IPS DF 4.7 (cell line): Measurements from ENCODE around the gene NEU3.
"Not testable (repeated sequence)": the region's sequence is repeated elsewhere in the genome, so short reads cannot be mapped to it uniquely, and the experiment has no call there.

Source experiments
- DNase-seq: peaks from one replicate; pipeline ENCODE4 v3.0.0-alpha.2; 2013; ENCODE audit warnings: low spot score; ENCODE audit errors: extremely low read depth

The NEU3 gene

DNA sequence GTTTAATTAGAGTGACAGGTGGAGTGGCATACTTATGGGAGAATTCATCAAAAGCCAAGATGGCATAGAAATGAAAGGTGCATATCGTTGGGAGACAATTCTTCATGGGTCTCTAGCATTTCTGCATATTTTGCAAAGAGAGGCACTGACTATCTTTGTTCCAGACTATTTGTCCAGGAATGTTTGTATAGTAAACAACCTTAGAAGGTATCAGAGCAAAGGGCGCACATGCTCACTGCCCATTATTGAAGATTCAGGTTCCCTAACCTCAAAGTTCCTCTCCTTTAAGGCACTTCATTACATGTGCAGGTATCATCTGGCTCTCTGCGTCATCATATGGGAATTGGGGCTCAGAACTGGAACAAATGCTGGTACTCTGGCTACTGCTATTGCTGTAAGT, 4.7 kb upstream of the NEU3 start:
- DNase-seq = no peak

DNA sequence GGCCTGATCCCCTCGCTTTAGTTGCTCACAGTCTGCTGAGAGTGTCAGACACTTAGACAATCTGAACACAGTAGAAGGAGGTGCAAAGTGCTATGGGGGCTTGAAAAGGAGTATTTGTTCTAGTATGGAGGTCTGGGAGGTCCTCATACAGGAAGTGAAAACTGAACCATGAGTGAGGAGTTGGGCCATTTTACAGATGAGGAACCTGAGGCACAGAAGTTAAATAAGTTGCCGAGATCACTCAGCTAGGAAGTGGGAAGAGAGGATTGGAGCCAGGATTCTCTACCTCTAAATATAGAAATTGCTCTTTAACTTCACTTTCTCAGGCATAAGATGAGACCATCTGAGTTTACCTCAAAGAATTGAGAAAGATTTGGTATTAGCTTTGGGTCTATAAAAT, 4.0 kb upstream of the NEU3 start:
- no peak for DNase-seq

DNA sequence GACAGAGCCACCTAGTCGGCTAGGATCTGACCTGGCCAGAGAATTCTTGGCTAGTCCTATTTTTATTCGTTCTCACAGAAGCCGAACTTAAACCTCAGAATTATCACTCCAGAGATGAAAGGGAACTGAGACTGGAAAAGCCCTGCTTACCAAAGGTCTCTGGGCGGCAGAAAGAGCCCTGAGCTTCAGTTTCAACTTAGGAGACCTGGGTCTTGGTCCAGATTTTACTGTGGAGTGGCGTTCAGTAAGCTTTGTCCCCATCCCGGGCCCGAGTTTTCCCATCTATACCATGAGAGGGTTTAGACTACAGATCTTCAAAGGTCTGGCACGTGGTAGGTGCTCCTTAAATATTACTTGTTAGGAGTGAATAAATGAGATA, 516 bp downstream of the NEU3 start:
- DNase-seq = no peak

DNA sequence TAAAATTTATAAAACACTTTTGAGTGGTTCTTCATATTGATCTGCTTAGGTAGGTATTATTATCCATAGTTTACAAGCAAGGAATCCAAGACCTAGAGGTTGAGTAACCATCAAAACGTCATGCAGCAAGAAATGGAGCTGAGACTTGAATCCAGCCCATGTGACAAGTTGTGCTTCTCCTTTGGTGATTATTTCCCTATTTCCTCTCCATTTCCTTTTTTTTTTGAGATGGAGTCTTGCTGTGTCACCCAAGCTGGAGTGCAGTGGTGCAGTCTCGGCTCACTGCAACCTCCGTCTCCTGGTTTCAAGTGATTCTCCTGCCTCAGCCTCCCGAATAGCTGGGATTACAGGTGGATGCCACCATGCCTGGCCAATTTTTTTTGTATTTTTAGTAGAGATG, 1.4 kb downstream of the NEU3 start:
- DNase-seq = not testable (repeated sequence)

DNA sequence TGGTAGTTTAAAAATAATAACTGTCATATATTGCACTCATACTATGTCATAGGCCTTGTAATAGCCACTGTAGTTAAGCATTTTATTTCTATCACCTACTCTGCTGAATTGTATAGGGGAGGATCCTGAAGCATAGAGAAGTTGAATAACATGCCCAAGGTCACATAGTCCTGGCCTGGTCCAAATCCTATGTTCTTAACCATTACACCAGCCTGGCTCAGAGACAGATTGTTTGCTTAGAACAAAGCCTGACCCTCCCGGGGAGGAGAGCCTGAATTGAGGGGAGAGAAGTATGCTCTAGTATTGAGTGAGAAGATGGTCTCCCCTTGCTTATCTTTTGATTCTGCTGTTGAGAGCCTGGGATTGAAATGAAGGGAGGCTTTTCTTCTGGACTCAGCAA, 2.2 kb downstream of the NEU3 start:
- no peak for DNase-seq

DNA sequence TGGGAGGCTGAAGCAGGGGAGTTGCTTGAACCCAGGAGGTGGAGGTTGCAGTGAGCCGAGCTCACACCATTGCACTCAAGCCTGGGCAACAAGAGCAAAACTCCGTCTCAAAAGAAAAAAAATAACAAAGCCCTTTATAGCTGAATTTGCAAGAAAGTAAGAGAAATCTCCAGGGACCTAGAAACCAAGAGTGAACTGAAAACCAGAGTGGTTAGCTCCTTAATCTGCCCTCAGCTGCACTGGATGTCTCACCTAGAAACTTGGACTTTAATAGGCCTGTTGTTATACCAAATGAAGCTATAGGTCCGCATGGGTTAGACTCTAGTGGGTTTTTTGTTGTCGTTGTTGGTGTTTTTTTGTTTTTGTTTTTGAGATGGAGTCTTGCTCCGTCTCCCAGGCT, 4.1 kb downstream of the NEU3 start:
- no peak for DNase-seq

DNA sequence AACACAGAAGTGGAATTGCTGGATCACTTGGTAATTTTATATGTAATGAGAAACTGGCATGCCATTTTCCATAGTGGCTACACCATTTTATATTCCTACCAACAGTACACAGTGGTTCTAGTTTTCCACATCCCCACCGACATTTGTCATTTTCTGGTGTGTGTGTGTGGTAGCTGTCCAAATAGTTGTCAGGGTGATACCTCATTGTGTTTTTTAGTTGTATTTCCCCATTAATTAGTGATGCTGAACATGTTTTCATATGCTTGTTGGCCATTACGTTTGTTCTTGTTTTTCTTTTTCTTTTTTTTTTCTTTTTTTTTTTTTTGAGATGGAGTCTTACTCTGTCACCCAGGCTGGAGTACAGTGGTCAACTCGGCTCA, 12.2 kb downstream of the NEU3 start:
- no peak for DNase-seq

DNA sequence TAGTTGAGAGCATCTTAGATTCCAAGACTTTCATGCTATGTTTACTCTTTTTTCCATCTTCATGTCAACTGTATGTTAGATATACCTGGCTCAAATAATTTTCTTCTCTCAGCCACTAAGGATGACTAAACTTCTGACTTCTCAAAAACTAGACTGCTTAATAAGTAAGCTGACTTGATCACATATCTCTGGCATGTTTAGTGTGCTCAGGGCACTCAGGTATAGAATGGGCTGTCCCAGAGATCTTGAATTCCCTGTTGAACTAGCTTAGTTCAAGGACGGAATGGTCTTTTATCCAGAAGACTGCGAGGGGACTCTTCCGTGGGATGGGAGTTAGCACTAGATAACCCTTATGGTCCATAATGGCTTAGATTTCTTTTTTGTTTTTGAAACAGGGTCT, 13.0 kb downstream of the NEU3 start:
- DNase-seq = no peak

DNA sequence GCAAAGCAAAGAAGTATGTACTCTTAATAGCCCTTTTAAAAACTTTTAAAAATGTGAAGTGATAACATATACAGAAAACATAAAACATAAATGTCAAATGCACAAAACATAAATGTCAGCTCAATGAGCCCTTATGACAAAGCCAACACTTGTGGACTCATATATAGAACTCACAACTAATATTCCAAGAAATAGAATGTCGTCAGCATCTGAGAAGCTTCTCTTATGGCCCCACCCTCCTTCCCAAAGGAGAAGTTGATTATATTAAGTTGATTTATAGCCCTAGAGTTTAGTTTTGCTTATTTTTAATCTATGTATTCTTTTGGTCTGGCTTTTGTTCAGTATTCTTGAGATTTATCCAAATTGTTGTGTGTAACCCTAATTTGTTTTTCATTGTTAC, 13.8 kb downstream of the NEU3 start:
- DNase-seq = no peak

DNA sequence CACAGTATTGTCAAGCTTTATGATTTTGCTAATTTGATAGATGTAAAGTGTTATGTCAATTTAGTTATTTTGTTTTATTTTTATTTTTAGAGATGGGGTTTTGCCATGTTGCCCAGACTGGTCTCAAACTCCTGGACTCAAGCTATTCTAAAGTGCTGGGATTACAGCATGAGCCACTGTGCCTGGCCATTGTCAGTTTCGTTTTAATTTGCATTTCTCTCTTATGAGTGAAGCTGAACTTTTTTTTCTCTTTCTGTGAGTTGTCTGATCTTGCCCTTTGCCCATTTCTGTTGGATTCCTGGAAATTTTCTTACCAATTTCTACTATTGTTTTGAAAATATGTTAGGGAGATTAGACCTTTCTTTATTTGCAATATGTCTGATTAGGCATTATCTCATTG, 15.5 kb downstream of the NEU3 start:
- DNase-seq = no peak

DNA sequence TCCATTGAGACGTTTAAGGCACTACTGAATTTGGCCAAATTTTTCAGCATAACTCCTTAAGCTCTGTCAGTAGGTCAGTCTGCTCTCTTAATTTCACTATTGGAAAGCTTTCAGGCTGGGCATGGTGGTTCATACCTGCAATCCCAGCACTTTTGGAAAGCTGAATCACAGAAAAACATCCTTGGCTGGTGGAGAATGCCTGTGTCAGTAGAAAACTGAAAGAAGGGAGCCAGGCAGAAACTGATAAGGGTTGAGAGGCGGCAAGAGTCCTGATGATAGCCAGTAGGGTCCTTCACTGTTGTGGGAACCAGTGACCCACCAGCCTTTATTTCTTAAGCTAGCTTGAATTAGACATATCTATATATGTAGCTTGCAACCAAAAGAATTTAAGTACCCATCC, 22.6 kb downstream of the NEU3 start:
- DNase-seq = no peak

DNA sequence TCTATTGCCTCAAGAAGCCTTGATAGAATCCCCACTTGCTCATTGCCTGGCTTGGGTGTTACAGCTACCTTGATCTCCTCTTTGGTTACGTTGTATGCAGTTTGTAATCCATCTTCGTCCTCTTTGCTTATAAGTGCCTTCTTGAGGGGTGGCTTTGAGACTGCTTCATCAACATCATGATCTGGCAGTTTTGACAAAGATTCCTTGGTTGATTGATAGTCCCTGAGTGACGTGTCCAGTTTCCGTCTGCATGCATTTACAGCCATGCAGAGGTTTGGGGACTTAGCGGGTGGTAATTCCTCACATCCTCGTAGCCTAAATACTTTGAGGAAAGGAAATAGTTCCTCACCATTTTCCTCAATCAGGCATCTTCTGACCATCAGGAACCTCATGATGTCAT, 23.1 kb downstream of the NEU3 start:
- DNase-seq = no peak

DNA sequence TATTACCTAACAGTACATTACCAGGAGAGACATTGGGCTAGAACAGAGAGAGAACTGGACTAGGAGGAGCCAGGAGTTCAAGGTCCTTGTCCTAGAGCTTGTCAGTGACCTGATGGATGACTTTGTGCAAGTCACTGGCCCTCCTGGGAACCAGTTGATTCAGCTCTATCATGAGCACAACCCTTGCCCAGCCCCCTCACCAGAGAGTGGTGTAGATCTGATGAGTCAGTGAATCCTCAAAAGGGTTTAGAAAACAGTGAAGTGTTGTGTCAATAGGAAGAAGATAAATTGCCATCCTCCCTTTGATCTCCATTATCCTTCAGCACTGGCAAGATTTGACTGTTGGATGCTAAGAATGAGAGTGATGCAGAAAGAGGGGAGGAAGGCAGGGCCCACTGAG, 24.3 kb downstream of the NEU3 start:
- no peak for DNase-seq

DNA sequence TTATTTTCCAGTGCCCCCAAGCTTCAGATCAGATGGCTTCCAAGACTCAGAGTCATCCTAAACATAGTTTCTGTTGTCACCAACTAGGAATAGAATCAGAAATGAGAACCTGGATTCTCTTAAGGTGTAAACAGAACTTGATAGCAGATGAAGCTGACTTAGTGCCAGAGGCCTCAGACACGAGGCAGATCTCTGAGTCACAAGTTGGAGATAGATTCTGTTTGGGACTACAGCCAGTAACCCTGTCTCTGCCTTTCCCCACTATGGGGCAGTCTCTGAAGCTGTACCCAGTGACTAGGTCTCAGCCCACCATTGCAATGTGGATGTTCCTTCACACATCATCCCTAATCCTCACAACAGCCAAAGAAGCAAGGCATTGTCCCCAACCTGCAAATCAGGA, 25.4 kb downstream of the NEU3 start:
- no peak for DNase-seq

DNA sequence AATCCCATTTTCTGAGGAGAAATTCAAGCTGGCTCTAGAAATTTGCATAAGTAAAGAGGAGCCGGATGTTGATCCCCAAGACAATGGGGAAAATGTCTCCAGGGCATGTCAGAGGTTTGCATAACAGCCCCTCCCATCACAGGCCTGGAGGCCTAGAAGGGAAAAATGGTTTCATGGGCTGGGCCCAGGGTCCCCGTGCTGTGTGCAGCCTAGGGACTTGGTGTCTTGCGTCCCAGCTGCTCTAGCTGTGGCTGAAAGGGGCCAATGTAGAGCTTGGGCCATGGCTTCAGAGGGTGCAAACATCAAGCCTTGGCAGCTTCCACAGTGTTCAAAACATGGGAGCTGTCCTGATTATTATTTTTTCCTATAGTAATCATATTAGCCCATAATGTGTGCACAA, 30.5 kb downstream of the NEU3 start:
- not testable (repeated sequence) for DNase-seq

DNA sequence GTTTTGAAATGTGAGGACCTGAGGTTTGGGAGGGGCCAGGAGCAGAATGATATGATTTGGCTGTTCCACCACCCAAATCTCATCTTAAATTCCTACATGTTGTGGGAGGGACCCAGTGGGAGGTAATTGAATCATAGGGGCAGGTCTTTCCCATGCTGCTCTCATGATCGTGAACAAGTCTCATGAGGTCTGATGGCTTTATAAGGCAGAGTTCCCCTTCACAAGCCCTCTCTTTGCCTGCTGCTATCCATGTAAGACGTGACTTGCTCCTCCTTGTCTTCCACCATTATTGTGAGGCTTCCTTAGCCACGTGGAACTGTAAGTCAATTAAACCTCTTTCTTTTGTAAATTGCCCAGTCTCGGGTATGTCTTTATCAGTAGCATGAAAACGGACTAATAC, 31.6 kb downstream of the NEU3 start:
- not testable (repeated sequence) for DNase-seq

DNA sequence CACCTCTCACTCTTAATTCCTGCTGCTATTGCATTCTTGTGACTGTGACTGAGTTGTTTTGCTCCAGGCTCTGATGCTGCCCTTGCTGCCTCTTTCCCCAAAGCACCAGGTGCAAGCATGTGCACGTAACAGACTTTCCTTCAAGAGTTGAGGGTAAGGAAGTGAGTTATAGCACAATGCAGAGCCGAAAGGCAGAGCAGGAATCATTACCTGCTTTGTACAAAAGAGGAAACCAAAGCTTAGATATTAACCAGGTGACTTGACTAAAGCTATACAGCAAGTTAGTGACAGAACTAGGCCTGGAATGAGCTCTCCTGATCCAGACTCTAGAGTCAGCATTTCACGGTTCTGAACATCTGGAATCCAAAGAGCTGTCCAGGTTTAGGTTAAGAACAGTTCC, 33.6 kb downstream of the NEU3 start:
- DNase-seq = no peak

DNA sequence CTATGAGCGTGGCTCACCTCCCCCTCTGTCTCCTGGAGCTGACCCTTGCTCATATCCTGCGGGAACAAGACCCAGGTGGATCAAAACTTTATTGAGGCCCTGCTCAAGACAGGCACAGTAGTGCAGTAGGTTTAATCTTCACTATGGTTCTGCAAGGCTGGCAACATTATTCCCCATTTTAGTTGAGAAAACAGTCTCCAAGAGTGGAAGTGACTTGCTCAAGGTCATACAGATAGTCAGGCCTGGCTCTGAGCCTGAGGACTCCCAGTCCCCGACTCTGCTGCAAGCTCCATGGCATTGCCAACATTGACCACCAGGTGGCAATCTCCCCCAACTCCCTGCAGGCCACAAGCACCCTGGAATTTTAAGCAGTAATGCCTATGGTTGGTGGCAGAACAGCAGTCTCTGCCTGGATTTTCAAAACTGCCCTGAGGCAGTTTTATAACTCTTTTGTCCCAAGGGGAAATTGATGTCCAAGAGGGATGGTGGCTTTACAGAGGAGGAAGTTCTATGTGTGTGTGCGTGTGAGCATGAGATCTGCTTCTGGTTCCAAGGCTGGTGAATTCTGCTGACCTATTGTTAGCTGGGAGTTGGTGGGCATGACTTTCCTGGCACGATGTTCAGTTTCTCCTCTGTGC, 34.1 kb downstream of the NEU3 start:
- peak; percentile 76 for DNase-seq

DNA sequence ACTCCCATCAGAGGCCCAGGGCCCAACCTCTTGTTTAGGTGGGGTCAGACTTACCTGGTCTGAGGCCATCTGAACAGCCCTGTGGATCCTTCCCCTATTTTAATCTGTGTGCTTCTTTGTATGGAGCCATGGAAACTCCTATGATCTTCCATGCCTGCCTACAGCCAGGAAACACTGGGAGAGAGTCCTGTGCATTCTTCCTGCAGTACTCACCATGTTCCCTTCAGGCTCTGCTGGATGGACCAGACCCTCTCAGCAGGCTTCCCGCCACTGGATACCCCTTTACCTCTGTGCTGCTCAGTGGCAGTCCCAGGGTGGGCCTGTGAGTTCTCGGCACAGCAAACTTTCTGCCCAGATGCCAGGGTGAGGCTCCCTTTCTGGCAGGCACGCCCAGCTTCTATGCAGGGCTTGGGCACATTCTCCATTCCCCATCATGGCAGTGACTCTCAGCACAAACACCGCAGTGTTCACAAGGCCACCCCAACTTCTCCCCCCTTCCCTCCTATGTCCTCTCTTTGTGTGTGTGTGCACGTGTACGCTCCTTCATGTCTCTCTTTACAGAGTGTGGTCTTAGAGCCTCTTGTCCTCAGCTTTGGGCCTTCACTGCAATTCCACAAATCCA, 34.8 kb downstream of the NEU3 start:
- no peak for DNase-seq

DNA sequence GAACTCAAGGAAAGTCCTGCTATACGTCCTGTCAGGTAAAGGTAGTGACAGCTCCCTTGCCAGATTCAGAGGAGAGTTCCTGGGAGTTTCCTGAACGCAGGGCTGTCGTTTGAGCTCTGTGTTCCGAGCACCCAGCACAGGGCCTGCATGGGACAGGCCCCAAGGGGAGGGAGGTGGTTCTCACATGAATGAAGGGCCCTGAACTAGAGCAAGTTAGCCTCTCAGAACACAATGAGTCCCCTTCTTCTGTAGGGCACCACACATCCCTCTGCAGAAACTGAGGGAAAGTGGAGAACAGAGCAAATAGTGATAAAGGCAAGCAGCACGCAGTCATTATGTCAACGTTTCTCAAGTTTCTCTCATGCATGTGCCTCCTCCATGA, 35.3 kb downstream of the NEU3 start:
- DNase-seq = no peak

DNA sequence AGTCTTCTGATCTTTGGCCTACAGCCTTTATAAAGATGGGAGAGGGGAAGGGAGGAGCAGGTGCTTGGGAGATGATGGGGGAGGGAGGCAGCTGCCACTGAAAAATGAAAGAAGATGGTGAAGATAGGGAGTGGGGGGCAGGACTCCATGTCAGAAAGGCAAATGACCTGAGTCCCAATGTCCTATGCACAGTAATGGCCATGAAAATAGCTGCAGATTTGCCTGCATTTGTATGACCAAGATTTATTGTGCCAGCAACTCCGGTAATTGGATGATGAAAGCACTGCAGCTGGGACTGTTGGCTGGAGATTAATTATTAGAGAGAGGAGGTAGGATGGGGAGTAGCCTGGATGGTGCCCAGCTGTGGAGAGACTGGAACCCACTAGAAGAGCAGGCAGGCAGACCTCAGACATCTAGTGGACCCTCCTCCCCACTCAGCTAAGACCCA, 36.1 kb downstream of the NEU3 start:
- no peak for DNase-seq

DNA sequence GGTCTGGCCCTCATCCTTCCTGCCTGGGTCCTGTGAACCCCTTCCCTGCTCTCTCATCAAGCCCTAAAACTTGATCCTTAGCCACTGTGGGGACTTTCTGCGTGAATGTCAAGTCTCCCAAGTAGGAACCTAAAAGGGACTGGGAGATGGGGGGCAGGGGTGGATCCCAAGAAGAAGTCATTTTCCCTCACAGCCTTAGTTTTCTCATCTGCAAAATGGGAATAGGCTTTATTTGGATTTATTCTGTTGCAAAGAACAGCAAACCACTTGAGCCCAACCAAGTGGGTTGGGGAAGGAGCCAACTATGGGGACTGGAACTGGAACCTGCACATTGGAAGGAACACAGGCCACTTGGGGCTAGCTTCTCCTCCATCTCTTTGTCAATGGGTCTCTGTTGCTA, 36.8 kb downstream of the NEU3 start:
- no peak for DNase-seq

DNA sequence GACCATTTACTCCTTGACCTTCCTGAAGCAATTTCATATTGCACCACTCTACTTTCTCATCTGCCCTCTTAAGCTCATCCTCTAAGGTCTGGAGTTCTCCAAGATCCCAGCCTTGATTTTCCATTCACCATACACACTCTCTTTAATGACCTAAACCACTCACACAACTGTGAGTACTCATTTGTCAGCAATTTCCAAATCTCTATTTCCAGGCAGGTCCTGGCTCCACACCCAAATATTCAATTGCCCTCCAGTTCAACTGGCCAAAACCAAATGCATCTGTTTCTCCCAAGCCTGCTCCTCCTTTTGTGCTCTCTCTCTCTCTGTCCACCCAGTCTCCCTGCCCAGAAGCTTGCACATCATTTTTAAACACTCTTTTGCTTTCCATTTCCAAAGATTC, 39.6 kb downstream of the NEU3 start:
- no peak for DNase-seq

DNA sequence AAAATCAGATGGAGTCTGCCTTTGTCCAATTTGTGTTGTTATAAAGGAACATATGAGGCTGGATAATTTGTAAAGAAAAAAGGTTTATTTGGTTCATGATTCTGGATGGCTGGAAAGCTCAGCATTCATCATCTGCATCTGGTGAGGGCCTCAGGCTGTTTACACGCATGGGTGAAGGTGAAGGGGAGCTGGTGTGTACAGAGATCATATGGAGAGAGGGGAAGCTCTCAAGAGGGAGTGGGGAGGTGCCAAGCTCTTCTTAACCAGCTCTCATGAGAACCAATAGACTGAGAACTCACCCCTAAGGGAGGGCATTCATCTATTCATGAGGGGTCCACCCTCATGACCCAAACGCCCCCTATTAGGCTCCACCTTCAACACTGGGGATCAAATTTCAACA, 40.0 kb downstream of the NEU3 start:
- no peak for DNase-seq
